Measurements from ENCODE around the gene OR6K3.

OR6K3 gene

DNA sequence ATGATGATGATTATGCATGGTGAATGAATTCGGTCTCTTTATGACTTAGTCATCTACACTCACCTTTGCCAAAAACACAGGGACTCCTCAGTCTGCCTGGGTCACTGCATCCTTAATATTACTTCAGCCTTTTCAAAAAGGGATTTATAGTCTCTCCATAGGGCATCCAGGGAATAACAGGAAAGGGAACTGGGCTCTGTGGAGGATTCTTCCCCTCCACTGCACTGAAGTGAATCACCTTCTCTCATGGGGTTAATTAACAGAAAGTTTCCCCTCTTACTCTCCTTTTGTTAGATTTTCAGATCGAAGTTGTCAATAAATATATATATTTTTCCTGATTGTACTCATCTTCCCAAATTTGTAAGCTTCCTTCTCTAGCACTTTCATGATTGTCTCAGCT lies at the start of gene OR6K3:
Gene OR6K3, minus strand, starts transcription at position 101 of the 400 bp plus-strand sequence. CDS start 2,605 bp downstream, outside the sequence.
- Mint-ChIP-seq H3K36me3 (ENCODE audit: low read depth) (no peaks in the 10 kb centered on the region), H3K4me1 (no peaks in the 10 kb centered on the region), H3K4me3 (no peak within 1 kb of the TSS), H3K9me3 (no peaks in the 10 kb centered on the region), H3K27me3 (ENCODE audit: low read depth, poor library complexity) (no peaks in the 10 kb centered on the region), H3K27ac (no peak within 1 kb of the TSS)
- DNase-seq: no peak
- TF ChIP-seq, protein P1, sequence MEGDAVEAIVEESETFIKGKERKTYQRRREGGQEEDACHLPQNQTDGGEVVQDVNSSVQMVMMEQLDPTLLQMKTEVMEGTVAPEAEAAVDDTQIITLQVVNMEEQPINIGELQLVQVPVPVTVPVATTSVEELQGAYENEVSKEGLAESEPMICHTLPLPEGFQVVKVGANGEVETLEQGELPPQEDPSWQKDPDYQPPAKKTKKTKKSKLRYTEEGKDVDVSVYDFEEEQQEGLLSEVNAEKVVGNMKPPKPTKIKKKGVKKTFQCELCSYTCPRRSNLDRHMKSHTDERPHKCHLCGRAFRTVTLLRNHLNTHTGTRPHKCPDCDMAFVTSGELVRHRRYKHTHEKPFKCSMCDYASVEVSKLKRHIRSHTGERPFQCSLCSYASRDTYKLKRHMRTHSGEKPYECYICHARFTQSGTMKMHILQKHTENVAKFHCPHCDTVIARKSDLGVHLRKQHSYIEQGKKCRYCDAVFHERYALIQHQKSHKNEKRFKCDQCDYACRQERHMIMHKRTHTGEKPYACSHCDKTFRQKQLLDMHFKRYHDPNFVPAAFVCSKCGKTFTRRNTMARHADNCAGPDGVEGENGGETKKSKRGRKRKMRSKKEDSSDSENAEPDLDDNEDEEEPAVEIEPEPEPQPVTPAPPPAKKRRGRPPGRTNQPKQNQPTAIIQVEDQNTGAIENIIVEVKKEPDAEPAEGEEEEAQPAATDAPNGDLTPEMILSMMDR (IDR thresholded peaks at IDR 0.05): no peak

DNA sequence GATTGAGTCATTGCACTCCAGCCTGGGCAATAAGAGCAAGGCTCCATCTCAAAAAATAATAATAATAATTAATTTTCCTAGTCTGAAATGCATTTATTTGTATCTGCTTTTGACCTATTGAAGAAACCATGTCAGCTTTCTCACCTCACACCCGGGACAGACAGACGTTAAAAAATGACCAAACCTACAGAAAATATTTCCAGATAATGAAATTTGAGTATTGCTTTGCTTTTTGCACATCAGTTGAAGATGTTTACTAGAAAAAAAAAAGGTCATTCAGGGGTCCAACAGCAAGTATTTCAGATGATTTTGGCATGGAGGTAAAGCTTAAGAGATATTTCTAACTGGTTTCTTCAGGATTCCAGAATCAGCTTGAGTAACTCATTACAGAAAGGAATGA lies 33.9 kb upstream of the OR6K3 start, which contains the start of gene OR6K6:
Gene OR6K6, plus strand, starts transcription at position 301 of the 400 bp plus-strand sequence. CDS start 168 bp downstream, outside the sequence.
- H3K27ac Mint-ChIP-seq: no peak within 1 kb of the TSS

GRCh38 chr1:158752155-158752712 lies 31.7 kb upstream of the OR6K3 start:
- Mint-ChIP-seq H3K36me3 (ENCODE audit: low read depth) (no peaks in the 10 kb centered on the region), H3K4me3 (no peak overlapping the region), H3K27me3 (ENCODE audit: low read depth, poor library complexity) (peaks cover 7% of the 10 kb centered on the region), H3K27ac (no peak overlapping the region), H3K4me1 (no peaks in the 10 kb centered on the region), H3K9me3 (no peaks in the 10 kb centered on the region)
- DNase-seq: no peak
- TF ChIP-seq, protein P1 (IDR thresholded peaks at IDR 0.05): no peak

More for the DNA sequence above, 33.9 kb upstream of the OR6K3 start, which contains the start of gene OR6K6:
- DNase-seq: no peak
- Mint-ChIP-seq H3K36me3 (ENCODE audit: low read depth) (no peaks in the 10 kb centered on the region), H3K4me3 (no peak within 1 kb of the TSS), H3K9me3 (no peaks in the 10 kb centered on the region), H3K27me3 (ENCODE audit: low read depth, poor library complexity) (peaks cover 10% of the 10 kb centered on the region), H3K4me1 (no peaks in the 10 kb centered on the region)
- TF ChIP-seq, protein P1 (IDR thresholded peaks at IDR 0.05): no peak

DNA sequence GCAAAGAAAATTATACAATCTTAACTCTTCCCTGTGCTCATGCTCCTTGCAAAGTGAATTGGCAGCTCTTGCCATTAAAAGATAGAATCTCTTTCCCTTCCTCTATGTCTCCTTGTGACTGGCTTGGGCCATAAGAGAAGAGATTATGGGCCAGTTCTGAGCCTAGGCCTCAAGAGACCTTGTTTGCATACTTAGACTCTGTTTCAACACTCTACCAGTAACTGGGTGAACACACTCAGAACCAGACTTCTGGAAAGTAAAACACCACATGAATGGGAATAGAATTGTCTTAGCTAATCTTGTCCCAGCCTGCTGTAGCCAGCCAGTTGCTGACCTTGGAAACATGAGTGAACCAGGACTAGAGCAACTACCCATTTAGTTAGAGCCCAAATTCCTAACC lies 15.3 kb upstream of the OR6K3 start:
- Mint-ChIP-seq H3K9me3 (no peaks in the 10 kb centered on the region), H3K27ac (no peak overlapping the region), H3K4me3 (no peak overlapping the region), H3K27me3 (ENCODE audit: low read depth, poor library complexity) (peaks cover 4% of the 10 kb centered on the region), H3K4me1 (no peaks in the 10 kb centered on the region), H3K36me3 (ENCODE audit: low read depth) (no peaks in the 10 kb centered on the region)
- TF ChIP-seq, protein P1 (IDR thresholded peaks at IDR 0.05): no peak
- no peak for DNase-seq

- TF ChIP-seq, protein P1 (IDR thresholded peaks at IDR 0.05): no peak
- Mint-ChIP-seq H3K27ac (no peak overlapping the region), H3K27me3 (ENCODE audit: low read depth, poor library complexity) (no peaks in the 10 kb centered on the region), H3K4me3 (no peak overlapping the region), H3K9me3 (no peaks in the 10 kb centered on the region), H3K36me3 (ENCODE audit: low read depth) (no peaks in the 10 kb centered on the region), H3K4me1 (no peaks in the 10 kb centered on the region)
- no peak for DNase-seq
These were observed 12.0 kb upstream of the OR6K3 start for GRCh38 chr1:158732524-158732923.

GRCh38 chr1:158731707-158732106 lies 11.2 kb upstream of the OR6K3 start:
- no peak overlapping the region for H3K27ac Mint-ChIP-seq
- H3K36me3 Mint-ChIP-seq (ENCODE audit: low read depth): no peaks in the 10 kb centered on the region
- TF ChIP-seq, protein P1 (IDR thresholded peaks at IDR 0.05): no peak
- no peak for DNase-seq
- H3K4me1 Mint-ChIP-seq: no peaks in the 10 kb centered on the region
- no peaks in the 10 kb centered on the region for H3K9me3 Mint-ChIP-seq
- no peaks in the 10 kb centered on the region for H3K27me3 Mint-ChIP-seq (ENCODE audit: low read depth, poor library complexity)
- H3K4me3 Mint-ChIP-seq: no peak overlapping the region
